Neutrophil (primary cell): Measurements from ENCODE around the gene WAPL.
"Not testable (repeated sequence)": the region's sequence is repeated elsewhere in the genome, so short reads cannot be mapped to it uniquely, and the experiment has no call there.

ENCODE experiments used
- H3K27ac ChIP-seq: fragments of 200-600 bp; sonication (generic); 2 replicates; pipeline ENCODE4 v1.5.1; 2016; ENCODE audit warnings: mild to moderate bottlenecking, moderate library complexity
- H3K27me3 ChIP-seq: fragments of 200-600 bp; sonication (generic); 2 replicates; pipeline ENCODE4 v1.6.0; 2016; ENCODE audit warnings: mild to moderate bottlenecking
- H3K36me3 ChIP-seq: fragments of 200-600 bp; sonication (generic); 2 replicates; pipeline ENCODE4 v1.5.1; 2017
- H3K4me1 ChIP-seq, 2 experiments: fragments of 200-600 bp in 1 of 2; sonication (generic) in 1 of 2; 1 replicate in 1 of 2; 2 replicates in 1 of 2; pipeline versions ENCODE4 v1.5.1 to v1.6.1; 2013 to 2016; ENCODE audit warnings: low read depth in 1 of 2, low read length in 1 of 2, mild to moderate bottlenecking in 1 of 2, moderate library complexity in 1 of 2; ENCODE audit not compliant: control insufficient read depth in 1 of 2, insufficient read depth in 1 of 2
- H3K4me3 ChIP-seq, 2 experiments: fragments of 200-600 bp in 1 of 2; sonication (generic) in 1 of 2; 1 replicate in 1 of 2; 2 replicates in 1 of 2; pipeline ENCODE4 v1.5.1; 2013 to 2016; ENCODE audit warnings: low read depth in 1 of 2, low read length in 1 of 2, mild to moderate bottlenecking in 1 of 2, moderate library complexity in 1 of 2
- H3K9me3 ChIP-seq: fragments of 200-600 bp; sonication (generic); 2 replicates; pipeline ENCODE4 v1.5.1; 2016
- TF ChIP-seq, protein P1 (sequence below): fragments of 200-600 bp; sonication (generic); IDR thresholded peaks from 2 replicates; pipeline ENCODE4 v1.5.1; 2016; ENCODE audit warnings: antibody characterized with exemption

Gene WAPL, protein sequence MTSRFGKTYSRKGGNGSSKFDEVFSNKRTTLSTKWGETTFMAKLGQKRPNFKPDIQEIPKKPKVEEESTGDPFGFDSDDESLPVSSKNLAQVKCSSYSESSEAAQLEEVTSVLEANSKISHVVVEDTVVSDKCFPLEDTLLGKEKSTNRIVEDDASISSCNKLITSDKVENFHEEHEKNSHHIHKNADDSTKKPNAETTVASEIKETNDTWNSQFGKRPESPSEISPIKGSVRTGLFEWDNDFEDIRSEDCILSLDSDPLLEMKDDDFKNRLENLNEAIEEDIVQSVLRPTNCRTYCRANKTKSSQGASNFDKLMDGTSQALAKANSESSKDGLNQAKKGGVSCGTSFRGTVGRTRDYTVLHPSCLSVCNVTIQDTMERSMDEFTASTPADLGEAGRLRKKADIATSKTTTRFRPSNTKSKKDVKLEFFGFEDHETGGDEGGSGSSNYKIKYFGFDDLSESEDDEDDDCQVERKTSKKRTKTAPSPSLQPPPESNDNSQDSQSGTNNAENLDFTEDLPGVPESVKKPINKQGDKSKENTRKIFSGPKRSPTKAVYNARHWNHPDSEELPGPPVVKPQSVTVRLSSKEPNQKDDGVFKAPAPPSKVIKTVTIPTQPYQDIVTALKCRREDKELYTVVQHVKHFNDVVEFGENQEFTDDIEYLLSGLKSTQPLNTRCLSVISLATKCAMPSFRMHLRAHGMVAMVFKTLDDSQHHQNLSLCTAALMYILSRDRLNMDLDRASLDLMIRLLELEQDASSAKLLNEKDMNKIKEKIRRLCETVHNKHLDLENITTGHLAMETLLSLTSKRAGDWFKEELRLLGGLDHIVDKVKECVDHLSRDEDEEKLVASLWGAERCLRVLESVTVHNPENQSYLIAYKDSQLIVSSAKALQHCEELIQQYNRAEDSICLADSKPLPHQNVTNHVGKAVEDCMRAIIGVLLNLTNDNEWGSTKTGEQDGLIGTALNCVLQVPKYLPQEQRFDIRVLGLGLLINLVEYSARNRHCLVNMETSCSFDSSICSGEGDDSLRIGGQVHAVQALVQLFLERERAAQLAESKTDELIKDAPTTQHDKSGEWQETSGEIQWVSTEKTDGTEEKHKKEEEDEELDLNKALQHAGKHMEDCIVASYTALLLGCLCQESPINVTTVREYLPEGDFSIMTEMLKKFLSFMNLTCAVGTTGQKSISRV (N-terminal part only)

DNA sequence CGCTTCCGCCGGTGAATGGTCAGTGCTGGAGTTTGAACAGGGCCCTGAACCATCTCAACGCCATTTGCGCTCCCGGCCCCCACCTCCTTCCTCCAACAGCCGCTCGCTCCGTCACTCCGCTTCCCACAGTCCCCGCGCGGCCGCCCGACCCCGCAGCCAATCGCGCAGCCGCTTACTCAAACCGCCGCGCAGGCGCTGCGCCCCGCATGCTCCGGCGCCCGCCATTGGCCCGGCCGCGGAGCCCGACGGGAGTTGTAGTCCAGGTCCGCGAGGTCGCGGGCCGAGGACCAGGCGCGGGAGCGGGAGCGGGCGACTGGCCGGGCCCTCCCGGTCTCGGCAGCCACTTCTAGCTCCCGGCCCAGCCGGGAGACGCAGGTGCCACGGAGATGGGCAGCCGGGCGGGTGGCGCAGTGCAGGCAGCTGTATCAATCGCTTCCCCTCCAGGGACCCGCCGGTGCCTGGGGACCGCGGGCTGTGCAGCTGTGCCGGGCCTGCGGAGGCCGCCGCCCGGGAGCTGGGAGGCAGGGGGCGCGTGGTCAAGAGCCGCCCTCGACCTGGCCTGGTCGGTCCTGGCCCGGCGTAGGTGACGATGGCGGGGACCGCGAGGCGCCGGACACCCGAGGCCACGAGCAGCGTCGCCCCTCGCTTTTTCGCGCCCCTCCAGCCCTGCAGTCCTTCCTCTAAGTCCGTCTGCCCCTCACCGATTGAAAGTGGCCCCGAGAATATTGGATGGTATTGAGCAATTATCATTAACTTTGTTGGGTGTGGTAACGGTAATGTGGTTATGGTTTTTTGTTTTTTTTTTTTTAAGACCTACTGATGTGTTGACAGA, at the start of gene WAPL:
WAPL (minus strand) TSS at position 115 of the 832 bp plus-strand sequence. CDS start 3,723 bp downstream, outside the sequence.
- peaks cover 19 to 32% of the 10 kb centered on the region in 2 experiments for H3K4me1 ChIP-seq
- peak within 1 kb of the TSS; percentile 86 for H3K27ac ChIP-seq
- no peaks in the 10 kb centered on the region for H3K27me3 ChIP-seq
- no peaks in the 10 kb centered on the region for H3K9me3 ChIP-seq
- peaks cover 9% of the 10 kb centered on the region for H3K36me3 ChIP-seq
- H3K4me3 ChIP-seq, result peak within 1 kb of the TSS; percentile 90 to 93
- TF ChIP-seq, protein P1, sequence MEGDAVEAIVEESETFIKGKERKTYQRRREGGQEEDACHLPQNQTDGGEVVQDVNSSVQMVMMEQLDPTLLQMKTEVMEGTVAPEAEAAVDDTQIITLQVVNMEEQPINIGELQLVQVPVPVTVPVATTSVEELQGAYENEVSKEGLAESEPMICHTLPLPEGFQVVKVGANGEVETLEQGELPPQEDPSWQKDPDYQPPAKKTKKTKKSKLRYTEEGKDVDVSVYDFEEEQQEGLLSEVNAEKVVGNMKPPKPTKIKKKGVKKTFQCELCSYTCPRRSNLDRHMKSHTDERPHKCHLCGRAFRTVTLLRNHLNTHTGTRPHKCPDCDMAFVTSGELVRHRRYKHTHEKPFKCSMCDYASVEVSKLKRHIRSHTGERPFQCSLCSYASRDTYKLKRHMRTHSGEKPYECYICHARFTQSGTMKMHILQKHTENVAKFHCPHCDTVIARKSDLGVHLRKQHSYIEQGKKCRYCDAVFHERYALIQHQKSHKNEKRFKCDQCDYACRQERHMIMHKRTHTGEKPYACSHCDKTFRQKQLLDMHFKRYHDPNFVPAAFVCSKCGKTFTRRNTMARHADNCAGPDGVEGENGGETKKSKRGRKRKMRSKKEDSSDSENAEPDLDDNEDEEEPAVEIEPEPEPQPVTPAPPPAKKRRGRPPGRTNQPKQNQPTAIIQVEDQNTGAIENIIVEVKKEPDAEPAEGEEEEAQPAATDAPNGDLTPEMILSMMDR, result peak; percentile 40

DNA sequence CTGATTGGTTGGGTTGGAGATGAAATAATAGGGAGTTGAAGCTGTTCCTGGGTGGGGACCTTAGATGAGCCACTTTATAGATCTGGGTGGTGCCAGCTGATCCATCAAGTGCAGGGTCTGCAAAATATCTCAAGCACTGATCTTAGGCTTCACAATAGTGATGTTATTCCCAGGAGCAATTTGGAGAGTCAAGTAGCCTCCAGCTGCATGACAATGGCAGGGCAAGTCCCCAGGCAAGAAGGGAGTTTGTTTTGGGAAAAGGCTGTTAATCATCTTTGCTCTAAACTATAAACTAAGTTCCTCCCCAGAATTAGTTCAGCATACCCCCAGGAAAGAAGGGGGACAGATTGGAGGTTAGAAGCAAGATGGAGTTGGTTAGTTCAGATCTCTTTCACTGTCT, 47.7 kb upstream of the WAPL start:
- Histone ChIP-seq H3K36me3 (no peaks in the 10 kb centered on the region), H3K9me3 (no peaks in the 10 kb centered on the region), H3K27me3 (no peaks in the 10 kb centered on the region), H3K4me1 (no peaks in the 10 kb centered on the region), H3K27ac (no peak overlapping the region), H3K4me3 (no peak overlapping the region)
- TF ChIP-seq, protein P1, result no peak

DNA sequence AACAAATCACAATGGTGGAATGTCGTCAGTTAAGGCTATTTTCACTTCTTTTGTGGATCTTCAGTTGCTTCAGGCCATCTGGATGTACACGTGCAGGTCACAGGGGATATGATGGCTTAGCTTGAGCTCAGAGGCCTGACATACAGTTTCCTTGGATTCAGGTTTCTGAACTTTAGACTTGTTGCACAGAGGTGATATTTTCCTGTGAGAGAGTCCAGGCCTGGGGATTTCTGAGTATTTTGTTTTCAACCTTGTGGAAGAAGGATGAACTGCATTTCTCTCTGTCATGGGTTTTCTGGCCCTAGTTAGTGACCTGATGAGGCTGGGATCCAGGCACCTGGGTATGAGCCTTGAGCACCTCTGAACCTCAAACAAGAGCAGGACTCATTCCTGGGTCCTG, 44.9 kb upstream of the WAPL start:
- not testable (repeated sequence) for H3K4me3 ChIP-seq, H3K9me3 ChIP-seq, H3K27ac ChIP-seq, H3K4me1 ChIP-seq, H3K27me3 ChIP-seq, H3K36me3 ChIP-seq

GRCh38 chr10:86563338-86563737, 41.7 kb upstream of the WAPL start:
- not testable (repeated sequence) for H3K36me3 ChIP-seq, H3K4me3 ChIP-seq, H3K27me3 ChIP-seq, H3K27ac ChIP-seq, H3K4me1 ChIP-seq, H3K9me3 ChIP-seq

DNA sequence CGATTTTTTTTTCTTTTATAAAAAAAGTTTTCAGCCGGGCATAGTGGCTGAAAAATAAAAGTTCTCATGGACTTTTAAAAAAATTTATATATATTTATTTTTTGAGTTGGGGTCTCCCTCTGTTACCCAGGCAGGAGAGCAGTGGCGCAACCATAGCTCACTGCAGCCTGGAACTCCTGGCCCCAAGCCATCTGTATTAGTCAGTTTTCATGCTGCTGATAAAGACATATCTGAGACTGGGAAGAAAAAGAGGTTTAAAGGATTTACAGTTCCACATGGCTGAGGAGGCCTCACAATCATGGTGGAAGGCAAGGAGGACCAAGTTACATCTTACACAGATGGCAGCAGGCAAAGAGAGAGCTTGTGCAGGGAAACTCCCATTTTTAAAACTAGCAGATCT, 37.1 kb upstream of the WAPL start:
- H3K4me1 ChIP-seq, H3K27me3 ChIP-seq, H3K36me3 ChIP-seq, H3K4me3 ChIP-seq, H3K9me3 ChIP-seq, H3K27ac ChIP-seq: not testable (repeated sequence)

DNA sequence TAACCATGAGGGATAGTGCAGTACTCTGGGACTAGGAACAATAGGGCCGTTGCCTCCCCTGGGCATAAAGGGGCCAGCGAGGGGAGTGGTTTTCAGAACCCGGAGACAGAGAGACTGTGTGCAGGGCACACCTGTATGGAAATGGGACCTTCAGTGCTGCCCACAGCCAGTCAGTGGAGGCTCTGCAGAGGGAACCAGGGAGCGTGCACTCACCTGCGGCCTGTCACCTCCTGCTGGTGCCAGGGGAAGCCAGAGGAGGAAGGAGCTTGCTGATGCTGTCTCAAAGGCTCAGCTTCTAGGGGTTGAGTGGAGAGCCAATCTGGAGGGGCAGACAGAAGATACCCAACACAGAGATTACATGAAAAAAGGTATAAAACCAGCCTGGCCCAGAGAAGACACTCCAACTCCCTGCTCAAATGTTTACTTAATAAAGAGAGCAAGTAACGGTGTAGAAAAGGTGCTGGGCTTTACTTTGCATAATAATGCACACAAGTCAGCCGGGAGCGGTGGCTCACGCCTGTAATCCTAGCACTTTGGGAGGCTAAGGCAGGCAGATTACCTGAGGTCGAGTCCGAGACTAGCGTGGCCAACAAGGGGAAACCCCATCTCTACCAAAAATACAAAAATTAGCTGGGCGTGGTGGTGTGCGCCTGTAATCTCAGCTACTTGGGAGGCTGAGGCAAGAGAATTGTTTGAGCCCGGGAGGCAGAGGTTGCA, 35.5 kb upstream of the WAPL start:
- Histone ChIP-seq H3K4me3 (no peak overlapping the region), H3K9me3 (no peaks in the 10 kb centered on the region), H3K27me3 (no peaks in the 10 kb centered on the region), H3K4me1 (no peaks in the 10 kb centered on the region), H3K36me3 (no peaks in the 10 kb centered on the region), H3K27ac (no peak overlapping the region)
- TF ChIP-seq, protein P1, result no peak
